Osteocyte (in vitro differentiated cells): Measurements from ENCODE around the gene PSRC1. TPM values are rescaled to one million over a fixed set of nuclear protein-coding genes. Genes with fewer than 3 reads are reported as not detected.
A peak's percentile ranks its signal among the peaks of the same experiment; 100 is the strongest.

ENCODE experiments used
- DNase-seq: peaks from one replicate; pipeline ENCODE4 v3.0.0; 2021; ENCODE audit warnings: mixed read lengths; ENCODE audit not compliant: unreplicated experiment; ENCODE audit errors: extremely low spot score
- H3K27ac Mint-ChIP-seq: one replicate; pipeline ENCODE4 v1.8.0; 2021; ENCODE audit warnings: mild to moderate bottlenecking, mixed read lengths; ENCODE audit not compliant: unreplicated experiment
- H3K27me3 Mint-ChIP-seq: one replicate; pipeline ENCODE4 v1.8.0; 2021; ENCODE audit warnings: mixed read lengths; ENCODE audit not compliant: unreplicated experiment
- H3K36me3 Mint-ChIP-seq: one replicate; pipeline ENCODE4 v1.8.0; 2021; ENCODE audit warnings: mixed read lengths; ENCODE audit not compliant: unreplicated experiment
- H3K4me1 Mint-ChIP-seq: one replicate; pipeline ENCODE4 v1.8.0; 2021; ENCODE audit warnings: mixed read lengths; ENCODE audit not compliant: unreplicated experiment
- H3K4me3 Mint-ChIP-seq: one replicate; pipeline ENCODE4 v1.8.0; 2021; ENCODE audit warnings: mild to moderate bottlenecking, moderate library complexity, mixed read lengths; ENCODE audit not compliant: unreplicated experiment
- H3K9me3 Mint-ChIP-seq: one replicate; pipeline ENCODE4 v1.8.0; 2021; ENCODE audit warnings: mixed read lengths; ENCODE audit not compliant: unreplicated experiment
- total RNA-seq: library from RNA; stranded (reverse); gene quantifications from 2 replicates; pipeline ENCODE4 v1.2.1, GENCODE V29; 2021
- TF ChIP-seq, protein P1 (sequence below): fragments of 200-600 bp; sonication (generic); IDR thresholded peaks from 2 replicates; pipeline ENCODE4 v1.5.0; 2021; ENCODE audit warnings: antibody characterized with exemption, mild to moderate bottlenecking, moderate library complexity

PSRC1 gene
- total RNA-seq, 1 donor from 2014 or later, result 9.3 TPM

DNA sequence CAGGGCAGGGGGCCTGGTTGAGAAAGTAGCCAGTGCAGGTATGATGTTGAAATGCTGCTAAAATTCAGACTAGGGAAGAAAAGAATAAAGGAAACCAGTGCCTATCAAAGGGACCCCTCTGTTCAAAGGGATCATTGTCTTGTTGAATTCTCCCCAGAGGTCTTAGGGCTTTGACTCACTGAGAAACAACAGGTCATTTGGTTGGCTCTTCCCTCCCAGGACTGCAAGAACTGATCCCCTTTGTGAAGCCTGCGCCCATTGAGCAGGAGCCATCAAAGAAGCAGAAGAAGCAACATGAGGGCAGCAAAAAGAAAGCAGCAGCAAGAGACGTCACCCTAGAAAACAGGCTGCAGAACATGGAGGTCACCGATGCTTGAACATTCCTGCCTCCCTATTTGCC lies 45.4 kb downstream of the PSRC1 start:
- TF ChIP-seq, protein P1, sequence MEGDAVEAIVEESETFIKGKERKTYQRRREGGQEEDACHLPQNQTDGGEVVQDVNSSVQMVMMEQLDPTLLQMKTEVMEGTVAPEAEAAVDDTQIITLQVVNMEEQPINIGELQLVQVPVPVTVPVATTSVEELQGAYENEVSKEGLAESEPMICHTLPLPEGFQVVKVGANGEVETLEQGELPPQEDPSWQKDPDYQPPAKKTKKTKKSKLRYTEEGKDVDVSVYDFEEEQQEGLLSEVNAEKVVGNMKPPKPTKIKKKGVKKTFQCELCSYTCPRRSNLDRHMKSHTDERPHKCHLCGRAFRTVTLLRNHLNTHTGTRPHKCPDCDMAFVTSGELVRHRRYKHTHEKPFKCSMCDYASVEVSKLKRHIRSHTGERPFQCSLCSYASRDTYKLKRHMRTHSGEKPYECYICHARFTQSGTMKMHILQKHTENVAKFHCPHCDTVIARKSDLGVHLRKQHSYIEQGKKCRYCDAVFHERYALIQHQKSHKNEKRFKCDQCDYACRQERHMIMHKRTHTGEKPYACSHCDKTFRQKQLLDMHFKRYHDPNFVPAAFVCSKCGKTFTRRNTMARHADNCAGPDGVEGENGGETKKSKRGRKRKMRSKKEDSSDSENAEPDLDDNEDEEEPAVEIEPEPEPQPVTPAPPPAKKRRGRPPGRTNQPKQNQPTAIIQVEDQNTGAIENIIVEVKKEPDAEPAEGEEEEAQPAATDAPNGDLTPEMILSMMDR, result no peak
- no peak overlapping the region for H3K4me3 Mint-ChIP-seq

DNA sequence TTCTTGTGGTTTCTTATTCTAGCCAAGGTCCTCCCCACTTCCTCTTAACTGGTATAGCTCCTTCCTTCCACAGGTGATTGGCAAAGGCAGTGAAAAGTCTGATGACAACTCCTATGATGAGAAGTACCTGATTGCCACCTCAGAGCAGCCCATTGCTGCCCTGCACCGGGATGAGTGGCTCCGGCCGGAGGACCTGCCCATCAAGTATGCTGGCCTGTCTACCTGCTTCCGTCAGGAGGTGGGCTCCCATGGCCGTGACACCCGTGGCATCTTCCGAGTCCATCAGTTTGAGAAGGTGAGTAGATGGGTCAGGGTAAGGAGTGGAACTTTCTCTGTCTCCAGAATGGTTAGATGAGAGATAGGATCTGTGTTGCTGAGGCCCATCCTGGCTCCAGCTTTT lies 47.8 kb downstream of the PSRC1 start:
- Mint-ChIP-seq H3K9me3 (no peaks in the 10 kb centered on the region), H3K4me3 (no peak overlapping the region), H3K27ac (no peak overlapping the region), H3K4me1 (peaks cover 5% of the 10 kb centered on the region), H3K36me3 (peaks cover 67% of the 10 kb centered on the region), H3K27me3 (no peaks in the 10 kb centered on the region)
- TF ChIP-seq, protein P1, result no peak
- DNase-seq, result no peak

More for the DNA sequence above, 45.4 kb downstream of the PSRC1 start:
- DNase-seq, result no peak
- no peaks in the 10 kb centered on the region for H3K9me3 Mint-ChIP-seq
- no peak overlapping the region for H3K27ac Mint-ChIP-seq
- H3K36me3 Mint-ChIP-seq, result peaks cover 47% of the 10 kb centered on the region
- H3K4me1 Mint-ChIP-seq, result peaks cover 19% of the 10 kb centered on the region
- H3K27me3 Mint-ChIP-seq, result no peaks in the 10 kb centered on the region

DNA sequence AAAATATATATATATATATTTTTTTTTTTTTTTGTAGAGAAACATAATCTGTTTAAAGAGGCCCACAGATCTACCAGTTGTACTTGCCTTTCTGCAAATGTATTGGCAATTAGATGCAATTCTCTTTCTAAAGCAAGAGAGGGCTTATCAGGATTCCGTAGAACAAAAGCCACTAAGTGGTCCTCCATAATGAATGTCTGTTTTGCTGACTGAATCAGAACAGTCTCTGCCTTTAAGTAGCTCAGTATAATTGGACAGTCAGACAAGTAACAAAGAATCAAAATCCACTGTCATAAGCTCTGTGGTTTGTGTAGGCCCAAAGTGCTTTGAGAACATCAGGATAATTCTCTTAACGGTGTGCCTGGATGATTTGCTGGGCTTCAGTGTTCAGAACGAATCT lies 51.9 kb downstream of the PSRC1 start:
- TF ChIP-seq, protein P1, result no peak
- Mint-ChIP-seq H3K9me3 (no peaks in the 10 kb centered on the region), H3K36me3 (peaks cover 65% of the 10 kb centered on the region), H3K27me3 (no peaks in the 10 kb centered on the region), H3K4me3 (no peak overlapping the region), H3K27ac (peak overlapping the region; percentile 14), H3K4me1 (no peaks in the 10 kb centered on the region)
- DNase-seq, result no peak

Other genes starting within 250 kb of the PSRC1 start
- 25.2 and 25.7 TPM in 2 replicates for gene WDR47, start 241.0 kb downstream of the PSRC1 start, total RNA-seq
- 39.8 and 42.3 TPM in 2 replicates for gene TAF13, start 207.1 kb downstream of the PSRC1 start, total RNA-seq
- gene TMEM167B, start 192.4 kb downstream of the PSRC1 start, total RNA-seq, result 35.8 and 41.7 TPM in 2 replicates
- 0.31 and 0.83 TPM in 2 replicates for gene ELAPOR1, start 169.0 kb downstream of the PSRC1 start, total RNA-seq
- gene SARS1, start 69.2 kb downstream of the PSRC1 start, total RNA-seq, result 364 and 396 TPM in 2 replicates
- gene CELSR2, start 33.6 kb downstream of the PSRC1 start, total RNA-seq, result 10.3 and 10.5 TPM in 2 replicates
- not detected in 2 replicates for gene MYBPHL, start 23.9 kb upstream of the PSRC1 start, total RNA-seq
- gene SORT1, start 114.8 kb upstream of the PSRC1 start, total RNA-seq, result 71.4 and 78.5 TPM in 2 replicates
- gene PSMA5, start 143.3 kb upstream of the PSRC1 start, total RNA-seq, result 101 and 108 TPM in 2 replicates
- gene SYPL2, start 183.4 kb upstream of the PSRC1 start, total RNA-seq, result 0.59 and 1.1 TPM in 2 replicates
- 6.4 and 6.8 TPM in 2 replicates for gene ATXN7L2, start 200.8 kb upstream of the PSRC1 start, total RNA-seq
- gene CYB561D1, start 210.9 kb upstream of the PSRC1 start, total RNA-seq, result 10.2 and 10.6 TPM in 2 replicates
- gene AMIGO1, start 226.6 kb upstream of the PSRC1 start, total RNA-seq, result 5.2 and 5.4 TPM in 2 replicates